Hepatocyte (in vitro differentiated cells): Measurements from ENCODE around the gene BRD3OS. TPM values are rescaled to one million over a fixed set of nuclear protein-coding genes. Genes with fewer than 3 reads are reported as not detected.

ENCODE experiments used
- DNase-seq: peaks from one replicate; pipeline ENCODE4 v3.0.0-alpha.2; 2016; ENCODE audit warnings: low spot score
- H2AFZ ChIP-seq: fragments of 200-600 bp; sonication (generic); 2 replicates; pipeline ENCODE4 v1.6.0; 2016; ENCODE audit warnings: antibody characterized with exemption, mild to moderate bottlenecking
- H3K27ac ChIP-seq: fragments of 200-600 bp; sonication (generic); 2 replicates; pipeline ENCODE4 v1.5.1; 2016; ENCODE audit warnings: mild to moderate bottlenecking
- H3K27me3 ChIP-seq: fragments of 200-600 bp; sonication (generic); 2 replicates; pipeline ENCODE4 v1.6.1; 2016
- H3K36me3 ChIP-seq: fragments of 200-600 bp; sonication (generic); replicated peaks from 2 replicates; pipeline ENCODE4 v1.5.1; 2016; ENCODE audit warnings: low read depth; ENCODE audit not compliant: insufficient read depth
- H3K4me1 ChIP-seq: fragments of 200-600 bp; sonication (generic); 2 replicates; pipeline ENCODE4 v1.5.1; 2016; ENCODE audit warnings: mild to moderate bottlenecking, moderate library complexity; ENCODE audit not compliant: insufficient read depth
- H3K4me2 ChIP-seq: fragments of 200-600 bp; sonication (generic); 2 replicates; pipeline ENCODE4 v1.6.0; 2016
- H3K4me3 ChIP-seq: fragments of 200-600 bp; sonication (generic); 2 replicates; pipeline ENCODE4 v1.5.1; 2016; ENCODE audit warnings: mild to moderate bottlenecking
- H3K79me2 ChIP-seq: fragments of 200-600 bp; sonication (generic); 2 replicates; pipeline ENCODE4 v1.6.0; 2017; ENCODE audit warnings: mild to moderate bottlenecking
- H3K9me2 ChIP-seq: fragments of 200-600 bp; sonication (generic); replicated peaks from 2 replicates; pipeline ENCODE4 v1.6.0; 2017; ENCODE audit warnings: mild to moderate bottlenecking; ENCODE audit not compliant: insufficient read depth
- H3K9me3 ChIP-seq: fragments of 200-600 bp; sonication (generic); 2 replicates; pipeline ENCODE4 v1.5.1; 2016; ENCODE audit warnings: low read depth, mild to moderate bottlenecking
- H4K20me1 ChIP-seq: fragments of 200-600 bp; sonication (generic); 2 replicates; pipeline ENCODE4 v1.6.0; 2016; ENCODE audit warnings: mild to moderate bottlenecking; ENCODE audit not compliant: insufficient read depth, poor library complexity, severe bottlenecking
- EZH2 ChIP-seq: fragments of 200-600 bp; sonication (generic); IDR thresholded peaks from 2 replicates; pipeline ENCODE4 v1.6.1; 2016; ENCODE audit warnings: antibody characterized with exemption, mild to moderate bottlenecking, borderline replicate concordance
- EZH2phosphoT487 ChIP-seq: fragments of 200-600 bp; sonication (generic); IDR thresholded peaks from one replicate; pipeline ENCODE4 v1.6.1; 2018; ENCODE audit warnings: antibody characterized with exemption, mild to moderate bottlenecking, low read depth, moderate library complexity; ENCODE audit not compliant: unreplicated experiment, severe bottlenecking
- WGBS: methylation state at CpG from one replicate; pipeline ENCODE4 v1.1.6; 2016; ENCODE audit warnings: low lambda C conversion rate; ENCODE audit errors: missing lambda C conversion rate; 5-methylcytosine and 5-hydroxymethylcytosine counted together
- polyA plus RNA-seq: library from polyadenylated mRNA; unstranded; fragments of >200 nt; fragmentation: Nextera tagmentation; extraction: Ambion mirVana; gene quantifications from 2 replicates; pipeline ENCODE4 v1.2.1, GENCODE V29; 2016
- total RNA-seq: library from RNA; depleted of rRNA; stranded (reverse); fragments of >200 nt; gene quantifications from 2 replicates; pipeline ENCODE4 v1.2.3, GENCODE V29; 2014
- TF ChIP-seq, protein P1 (sequence below): fragments of 200-600 bp; sonication (generic); IDR thresholded peaks from 2 replicates; pipeline ENCODE4 v1.5.1; 2016; ENCODE audit warnings: antibody characterized with exemption, mild to moderate bottlenecking; ENCODE audit not compliant: poor library complexity

The BRD3OS gene
- total and polyA plus RNA-seq, 2 experiments from 2014 or later, result 13.4 to 14.9 TPM

GRCh38 chr9:134044944-134045343, 19.7 kb downstream of the BRD3OS start:
- Histone ChIP-seq H3K79me2 (no peaks in the 10 kb centered on the region), H4K20me1 (no peaks in the 10 kb centered on the region), H3K9me2 (no peaks in the 10 kb centered on the region), H3K36me3 (no peaks in the 10 kb centered on the region), H2AFZ (no peak overlapping the region), H3K27me3 (no peaks in the 10 kb centered on the region), H3K4me3 (no peak overlapping the region), H3K4me1 (no peaks in the 10 kb centered on the region), H3K4me2 (no peak overlapping the region), H3K27ac (no peak overlapping the region), H3K9me3 (no peaks in the 10 kb centered on the region)
- no peak for TF ChIP-seq EZH2phosphoT487
- TF ChIP-seq EZH2, result no peak
- TF ChIP-seq, protein P1, sequence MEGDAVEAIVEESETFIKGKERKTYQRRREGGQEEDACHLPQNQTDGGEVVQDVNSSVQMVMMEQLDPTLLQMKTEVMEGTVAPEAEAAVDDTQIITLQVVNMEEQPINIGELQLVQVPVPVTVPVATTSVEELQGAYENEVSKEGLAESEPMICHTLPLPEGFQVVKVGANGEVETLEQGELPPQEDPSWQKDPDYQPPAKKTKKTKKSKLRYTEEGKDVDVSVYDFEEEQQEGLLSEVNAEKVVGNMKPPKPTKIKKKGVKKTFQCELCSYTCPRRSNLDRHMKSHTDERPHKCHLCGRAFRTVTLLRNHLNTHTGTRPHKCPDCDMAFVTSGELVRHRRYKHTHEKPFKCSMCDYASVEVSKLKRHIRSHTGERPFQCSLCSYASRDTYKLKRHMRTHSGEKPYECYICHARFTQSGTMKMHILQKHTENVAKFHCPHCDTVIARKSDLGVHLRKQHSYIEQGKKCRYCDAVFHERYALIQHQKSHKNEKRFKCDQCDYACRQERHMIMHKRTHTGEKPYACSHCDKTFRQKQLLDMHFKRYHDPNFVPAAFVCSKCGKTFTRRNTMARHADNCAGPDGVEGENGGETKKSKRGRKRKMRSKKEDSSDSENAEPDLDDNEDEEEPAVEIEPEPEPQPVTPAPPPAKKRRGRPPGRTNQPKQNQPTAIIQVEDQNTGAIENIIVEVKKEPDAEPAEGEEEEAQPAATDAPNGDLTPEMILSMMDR, result no peak
- DNase-seq, result no peak
- WGBS, result 91% methylated on average over 12 of the region's 12 CpGs

DNA sequence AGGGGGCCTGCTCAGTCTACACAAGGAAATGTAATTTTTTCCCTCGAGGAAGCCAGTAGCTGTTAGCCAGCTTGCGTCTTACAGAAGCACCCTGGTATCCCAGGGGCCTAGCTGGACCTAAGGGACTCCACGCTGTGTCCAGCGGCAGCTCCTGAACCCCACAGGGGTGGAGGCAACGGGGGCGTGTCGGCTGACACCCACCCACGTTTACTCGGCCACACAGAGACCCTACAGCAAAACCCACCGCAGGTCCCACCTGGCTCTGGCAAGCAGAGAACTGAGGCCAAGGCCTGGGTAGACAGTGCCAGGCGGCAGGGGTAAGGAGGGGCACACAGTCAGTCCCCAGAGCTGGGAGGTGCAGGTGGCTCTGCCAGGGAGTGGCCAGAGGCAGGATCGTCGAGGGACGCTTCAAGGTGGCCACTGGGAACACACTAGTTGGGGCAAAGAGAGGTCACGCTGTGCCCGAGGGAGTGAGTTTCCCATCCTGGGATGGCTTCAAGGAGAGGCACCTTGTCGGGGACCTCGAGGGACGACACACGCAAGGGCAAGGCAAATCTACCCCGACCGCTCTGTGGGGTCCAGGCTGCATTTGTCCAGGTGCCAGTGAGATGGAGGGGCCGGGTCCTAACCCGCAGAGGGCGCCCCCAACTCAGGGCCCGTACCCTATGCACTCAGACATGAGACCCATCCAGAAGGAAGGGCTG, 20.7 kb downstream of the BRD3OS start:
- Histone ChIP-seq H4K20me1 (no peaks in the 10 kb centered on the region), H3K4me1 (no peaks in the 10 kb centered on the region), H3K9me2 (no peaks in the 10 kb centered on the region), H3K79me2 (no peaks in the 10 kb centered on the region), H3K9me3 (no peaks in the 10 kb centered on the region), H3K36me3 (no peaks in the 10 kb centered on the region), H3K27ac (no peak overlapping the region), H3K4me2 (no peak overlapping the region), H3K4me3 (no peak overlapping the region), H3K27me3 (no peaks in the 10 kb centered on the region), H2AFZ (no peak overlapping the region)
- DNase-seq, result no peak
- TF ChIP-seq EZH2 (no peak), EZH2phosphoT487 (no peak)
- TF ChIP-seq, protein P1, result no peak
- WGBS, result 93% methylated on average over 26 of the region's 26 CpGs

GRCh38 chr9:134046894-134047681, 21.8 kb downstream of the BRD3OS start:
- no peak for DNase-seq
- TF ChIP-seq EZH2phosphoT487 (no peak), EZH2 (no peak)
- TF ChIP-seq, protein P1, result no peak
- Histone ChIP-seq H3K4me2 (no peak overlapping the region), H3K4me3 (no peak overlapping the region), H3K27ac (no peak overlapping the region), H3K27me3 (no peaks in the 10 kb centered on the region), H3K9me3 (no peaks in the 10 kb centered on the region), H3K79me2 (peaks cover 4% of the 10 kb centered on the region), H4K20me1 (no peaks in the 10 kb centered on the region), H2AFZ (no peak overlapping the region), H3K4me1 (no peaks in the 10 kb centered on the region), H3K9me2 (no peaks in the 10 kb centered on the region), H3K36me3 (no peaks in the 10 kb centered on the region)
- 96% methylated on average over 21 of the region's 21 CpGs for WGBS
